T-helper 2 cell treated with Interferon-gamma antibody and Interleukin-4, amounts not matched to agents 100 ng/mL and 5 ng/mL, for 36 hours (primary cell): ENCODE measurements around the gene NPC2. TPM values are rescaled to one million over a fixed set of nuclear protein-coding genes. Genes with fewer than 3 reads are reported as not detected.

Experiments
- intact Hi-C: fragments of 100-400 bp; cut with micrococcal nuclease; formaldehyde crosslinking; loops from one replicate; pipeline ENCODE4 v1.15.1; 2023
- total RNA-seq: library from RNA; stranded (reverse); gene quantifications from 2 replicates; pipeline ENCODE4 v1.2.3, GENCODE V29; 2022

The NPC2 gene
- total RNA-seq, 1 donor from 2014 or later: 28.9 TPM

DNA sequence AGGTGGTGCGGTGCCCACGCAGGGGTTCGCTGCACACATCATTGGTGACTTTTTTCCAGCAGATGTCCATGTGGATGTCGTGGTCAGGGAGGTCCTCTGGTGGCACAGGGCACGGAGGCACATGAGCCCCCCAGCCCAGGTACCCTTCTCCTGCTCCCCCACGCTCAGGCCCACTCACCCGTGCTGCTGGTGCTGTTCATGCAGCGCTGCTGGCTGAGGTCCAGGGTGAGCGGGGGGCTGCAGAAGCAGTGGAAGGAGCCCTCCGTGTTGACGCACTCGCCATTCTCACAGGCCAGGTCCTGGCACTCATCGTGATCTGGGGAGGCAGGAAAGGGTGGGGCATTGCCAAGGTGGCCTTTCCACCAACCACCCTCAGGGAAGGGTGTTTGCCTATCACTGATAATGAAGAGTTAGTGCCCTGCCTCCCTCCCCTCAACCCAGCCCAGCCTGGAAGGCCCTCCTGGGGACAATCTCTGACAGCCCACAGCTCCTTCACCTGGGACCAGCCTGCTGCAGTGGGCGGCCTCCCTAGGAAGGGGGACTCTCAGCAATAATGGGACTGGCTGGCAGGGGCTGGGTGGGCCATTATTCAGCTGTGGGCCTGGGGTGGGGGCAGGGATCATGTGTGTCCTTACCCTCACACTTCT is 10.3 kb upstream of the NPC2 start:
- intact Hi-C loops: no loop called here

DNA sequence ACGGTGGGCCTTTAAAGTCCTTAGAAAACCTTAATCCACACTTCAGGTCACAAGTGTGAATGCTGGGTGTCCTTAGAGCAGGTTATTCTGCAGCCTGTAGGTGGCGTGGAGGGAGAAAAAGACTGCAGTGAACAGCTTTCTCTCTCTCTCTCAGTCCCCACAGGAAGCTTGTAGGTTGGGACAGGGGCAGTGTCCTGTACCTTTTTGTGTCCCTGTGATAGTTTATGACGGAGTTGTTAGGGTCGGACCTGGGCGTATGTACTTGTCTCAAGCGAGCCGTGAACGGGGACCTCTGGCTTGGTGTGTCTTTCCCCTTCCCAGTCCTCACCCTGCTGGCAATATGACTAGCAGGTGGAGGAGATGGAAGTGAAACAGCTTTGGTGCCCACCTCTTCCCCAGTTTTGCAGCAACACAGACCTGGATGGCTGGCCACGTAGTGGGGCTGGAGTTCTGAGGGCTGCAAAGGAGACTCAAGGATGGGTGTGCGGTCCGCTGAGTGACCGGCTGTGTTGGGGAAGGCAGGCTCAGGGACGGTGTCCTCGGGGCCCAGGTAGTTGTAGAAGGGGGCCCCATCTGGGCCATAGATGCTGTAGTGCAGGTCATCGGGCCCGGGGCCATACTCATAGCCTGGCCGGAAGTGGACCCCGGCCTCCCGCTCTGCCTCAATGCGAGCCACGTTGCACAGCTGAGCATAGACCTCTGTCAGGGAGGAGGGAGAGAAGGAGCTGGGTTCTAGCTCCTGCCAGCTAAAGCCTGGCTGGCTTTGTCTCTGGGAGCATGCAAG is 9.3 kb upstream of the NPC2 start:
- intact Hi-C loops: no loop called here

DNA sequence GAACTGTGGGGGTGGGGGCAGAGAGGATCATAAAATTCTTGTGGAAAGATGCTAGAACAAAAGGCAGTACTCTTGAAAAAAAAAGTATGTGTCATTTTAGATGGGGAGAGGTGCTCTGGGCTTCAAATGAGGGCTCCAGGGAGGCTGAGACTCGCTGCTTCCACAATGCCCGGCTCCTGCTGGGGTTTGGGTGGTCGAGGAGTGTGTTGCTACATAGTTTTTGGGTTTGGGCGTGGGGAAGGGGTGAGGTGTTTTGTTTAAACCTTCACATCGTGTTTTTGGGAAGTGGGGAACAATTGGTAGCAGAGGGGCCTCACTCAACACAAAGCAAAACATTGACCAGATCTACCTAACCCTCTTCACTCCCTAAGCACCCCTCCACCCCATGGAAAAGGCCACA is 8.6 kb upstream of the NPC2 start:
- intact Hi-C loops: no loop called here

DNA sequence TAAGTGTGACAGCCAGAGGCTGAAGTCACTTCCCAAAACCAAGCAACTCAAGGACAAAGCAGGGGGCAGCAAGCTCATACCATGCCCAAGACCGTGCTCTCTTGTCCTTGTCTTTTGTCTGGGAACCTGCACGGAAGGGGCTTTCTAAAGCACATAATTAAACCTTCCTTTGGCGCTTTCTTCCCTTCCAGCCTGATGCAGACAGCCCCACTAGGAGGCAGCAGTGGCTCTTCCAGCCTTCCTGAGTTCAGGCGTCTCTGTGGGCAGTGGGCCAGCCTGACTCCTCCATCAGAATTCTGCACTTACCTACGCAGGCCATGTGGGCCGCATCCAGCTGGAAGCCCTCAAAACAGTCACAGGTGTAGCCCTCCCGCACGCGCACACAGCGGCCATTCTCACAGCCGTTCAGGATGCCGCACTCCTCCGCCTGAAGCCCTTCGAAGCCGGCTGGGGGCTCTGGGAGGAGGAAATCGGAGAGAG is 8.1 kb upstream of the NPC2 start:
- intact Hi-C loops: no loop called here

DNA sequence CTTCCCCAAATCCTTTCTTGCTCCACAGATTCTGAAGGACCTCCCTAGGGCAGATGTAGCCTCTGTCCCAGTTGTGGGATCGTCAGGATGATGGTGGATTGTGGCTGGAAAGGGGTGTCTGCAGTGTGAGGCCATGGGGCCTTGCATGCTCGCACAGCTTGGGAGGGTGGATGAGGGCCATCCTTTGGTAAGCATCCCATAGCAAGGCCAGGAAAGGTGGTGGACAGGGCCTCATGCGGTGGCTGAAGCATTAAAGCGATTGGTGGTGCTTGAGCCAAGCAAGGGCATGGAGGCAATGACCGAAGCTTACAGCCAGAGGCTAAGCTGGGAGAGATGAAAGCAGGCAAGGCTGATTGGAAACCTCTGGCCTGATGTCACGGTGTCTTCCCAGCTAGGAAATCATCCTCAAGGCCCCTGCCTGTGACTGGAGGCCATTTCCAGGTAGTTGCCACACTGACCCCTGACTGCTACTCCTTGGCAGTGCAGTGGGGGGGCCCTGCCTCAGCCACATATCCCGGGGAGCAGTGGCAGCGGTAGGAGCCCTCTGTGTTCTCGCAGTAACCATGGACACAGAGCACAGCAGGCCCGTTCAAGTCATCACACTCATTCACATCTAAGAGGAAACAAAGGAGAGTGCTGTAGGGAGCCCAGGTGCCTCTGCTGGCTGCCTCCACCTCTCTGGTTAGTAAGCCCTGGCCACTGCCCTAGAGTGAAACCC is 7.5 kb upstream of the NPC2 start:
- intact Hi-C loops: no loop called here

DNA sequence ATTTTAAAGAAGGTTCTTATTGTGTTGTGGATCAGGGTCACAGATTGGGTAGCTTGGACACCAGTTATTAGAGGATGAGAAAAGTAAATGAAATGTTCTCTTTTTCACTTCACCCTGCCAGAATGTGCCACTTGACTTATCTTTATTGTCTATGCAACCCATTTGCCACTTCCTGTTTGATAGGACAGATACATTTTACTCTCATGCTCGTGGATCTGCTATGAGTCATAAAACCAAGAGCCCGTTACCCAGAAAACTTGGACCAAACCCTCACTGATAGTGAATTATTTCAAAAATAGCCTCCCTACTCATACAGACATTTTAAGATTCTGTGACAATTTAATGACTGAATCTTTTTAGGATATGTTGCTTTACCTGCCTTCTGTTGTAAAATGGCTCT is 2.3 kb upstream of the NPC2 start:
- intact Hi-C loops: no loop called here

DNA sequence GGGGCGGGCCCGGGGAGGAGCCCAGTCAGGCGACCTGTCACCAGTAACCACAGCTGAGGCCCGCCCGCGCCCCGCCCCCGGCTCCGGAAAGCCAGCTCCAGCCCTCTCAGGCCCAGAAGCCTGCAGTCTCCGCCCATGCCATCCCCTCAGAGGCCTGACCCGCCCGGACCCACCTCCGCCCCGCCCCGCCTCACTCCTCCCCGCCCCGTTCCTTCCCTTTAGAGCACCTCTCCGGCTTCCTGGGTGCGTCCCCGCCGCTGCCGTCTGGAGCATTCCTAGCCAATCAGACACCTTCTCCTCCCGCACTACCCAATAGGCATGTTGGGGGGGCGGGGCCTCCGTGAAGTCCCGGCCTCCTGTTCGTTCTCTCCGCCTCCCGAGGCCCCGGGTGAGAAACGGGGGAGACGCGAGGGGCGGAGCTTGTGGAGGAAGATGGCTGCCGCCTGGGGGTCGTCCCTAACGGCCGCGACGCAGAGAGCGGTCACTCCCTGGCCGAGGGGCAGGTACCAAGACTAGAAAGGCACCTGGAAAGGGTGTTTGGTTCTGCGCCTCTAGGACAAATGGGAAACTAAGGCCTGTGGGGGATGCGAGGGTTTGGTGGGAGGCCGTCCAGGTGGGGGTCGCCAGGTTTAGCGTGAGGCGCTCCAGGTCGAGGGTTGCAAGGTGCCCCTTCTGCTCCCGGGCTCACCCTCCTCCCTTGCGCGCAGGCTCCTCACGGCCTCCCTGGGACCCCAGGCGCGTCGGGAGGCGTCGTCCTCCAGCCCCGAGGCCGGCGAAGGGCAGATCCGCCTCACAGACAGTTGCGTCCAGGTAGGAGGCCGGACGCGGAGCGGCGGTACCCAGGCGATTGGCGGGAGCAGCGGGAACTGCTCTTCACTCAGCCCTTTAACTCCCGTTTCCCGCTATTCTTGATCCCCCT is 497 bp upstream of the NPC2 start, which contains the start of gene ISCA2:
Gene ISCA2 (plus strand): TSS at position 423 of the 919 bp plus-strand sequence. CDS start 10 bp downstream, at position 433.
- intact Hi-C loops: loop anchor here (1.0 to 2.0 kb wide), 6 partner anchors 131 to 509 kb away; partner anchors contain the start of genes ALDH6A1, AREL1, BBOF1 and EIF2B2

DNA sequence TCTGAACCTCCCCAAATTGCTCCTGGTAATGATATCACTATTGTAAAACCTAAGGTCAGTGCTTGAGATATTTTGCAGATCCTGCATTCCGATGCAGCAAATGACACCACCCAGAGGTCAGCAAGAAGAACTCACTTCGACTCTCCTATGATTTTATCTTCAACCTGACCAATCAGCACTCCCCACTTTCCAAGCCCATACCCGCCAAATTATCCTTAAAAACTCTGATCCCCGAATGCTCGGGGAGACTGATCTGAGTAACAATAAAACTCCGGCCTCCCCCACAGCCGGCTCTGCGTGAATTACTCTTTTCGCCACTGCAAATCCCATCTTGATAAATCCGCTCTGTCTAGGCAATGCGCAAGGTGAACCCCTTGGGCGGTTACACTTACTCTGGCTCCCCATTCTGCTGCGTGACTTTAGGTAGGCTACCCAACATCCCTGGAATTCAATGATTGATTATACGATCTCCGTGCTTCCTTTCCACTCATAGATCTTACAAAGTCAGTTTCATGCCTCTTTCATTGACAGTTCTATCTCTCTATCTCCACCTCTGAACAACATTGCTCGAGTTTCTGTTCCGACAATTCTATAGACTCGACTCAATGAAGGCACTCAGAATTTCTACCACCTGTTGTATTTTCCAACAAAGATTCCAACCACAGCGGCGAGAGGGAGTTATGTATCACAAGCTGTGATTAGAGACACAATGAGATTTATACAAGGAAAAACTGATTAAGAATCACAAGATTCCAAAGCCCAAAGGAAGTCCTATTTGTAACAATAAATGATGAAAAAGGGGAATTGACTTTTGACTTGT is 939 bp downstream of the NPC2 start:
- intact Hi-C loops: loop anchor here (1.0 to 2.0 kb wide), 3 partner anchors 91 to 473 kb away; partner anchors contain the start of genes AREL1, BBOF1, ENTPD5 and FCF1

DNA sequence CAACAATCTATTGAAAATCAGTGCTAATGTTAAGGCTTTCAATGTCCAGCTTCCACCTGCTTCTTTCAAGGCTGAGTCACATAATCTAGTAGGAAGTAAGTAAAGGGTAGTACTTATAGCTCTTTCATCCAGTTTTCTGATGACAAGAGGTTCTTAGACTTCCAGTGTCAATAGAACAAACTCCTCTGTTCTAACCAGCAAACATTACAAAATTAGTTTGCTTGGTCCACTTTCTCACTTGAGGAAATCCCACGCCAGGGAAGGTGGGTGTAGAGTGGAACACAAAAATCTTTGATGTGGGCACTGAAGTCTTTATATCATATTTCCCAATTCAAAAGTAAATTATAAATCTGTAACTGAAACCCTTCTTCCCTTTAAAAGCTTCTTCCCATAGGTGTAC is 2.6 kb downstream of the NPC2 start:
- intact Hi-C loops: no loop called here

DNA sequence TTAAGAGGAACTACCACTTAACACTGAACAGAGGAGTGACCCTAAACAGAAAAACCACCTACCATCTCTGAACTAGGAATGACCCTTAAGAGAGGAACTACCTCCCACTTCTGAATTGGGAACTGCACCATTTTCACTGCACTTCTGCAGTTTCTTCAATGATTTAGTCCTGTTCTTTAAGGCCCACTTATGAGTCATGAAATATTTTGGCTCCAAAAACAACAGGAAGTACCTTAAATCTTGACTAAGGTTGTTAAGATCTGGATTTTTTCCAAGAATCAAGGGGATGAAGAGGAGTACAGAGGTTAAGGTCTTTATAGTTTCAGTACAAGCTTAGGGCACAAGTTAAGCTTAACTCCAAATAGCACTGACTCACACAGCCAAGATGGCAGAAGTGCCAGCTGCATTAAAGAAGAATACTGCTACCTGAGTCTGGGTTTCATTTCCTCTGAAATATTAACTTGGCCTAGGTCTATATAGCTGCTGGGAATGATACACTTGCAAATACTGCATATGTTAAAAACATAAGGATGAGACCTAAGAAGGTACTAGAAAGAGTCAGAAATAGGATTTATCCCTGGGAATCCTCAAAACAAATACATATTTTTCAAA is 4.2 kb downstream of the NPC2 start:
- intact Hi-C loops: no loop called here

DNA sequence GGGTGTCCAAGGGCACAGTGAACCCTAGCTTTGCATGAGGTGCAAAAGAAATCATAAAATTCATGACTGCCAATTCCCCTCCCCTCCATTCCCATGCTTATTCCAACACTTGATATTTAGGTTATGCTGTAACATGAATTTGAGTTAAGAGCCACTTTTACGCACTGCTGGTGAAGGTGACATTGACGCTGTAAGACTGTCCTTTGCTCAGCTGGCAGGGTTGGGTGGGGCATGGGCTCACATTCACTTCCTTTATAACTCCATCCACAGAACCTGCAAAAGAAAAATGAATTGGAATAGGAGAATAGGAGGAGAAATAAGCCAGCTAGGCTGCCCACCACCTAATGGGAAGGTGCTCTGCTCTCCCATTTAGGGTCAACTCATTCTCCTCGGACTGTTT is 6.9 kb downstream of the NPC2 start:
- intact Hi-C loops: no loop called here

DNA sequence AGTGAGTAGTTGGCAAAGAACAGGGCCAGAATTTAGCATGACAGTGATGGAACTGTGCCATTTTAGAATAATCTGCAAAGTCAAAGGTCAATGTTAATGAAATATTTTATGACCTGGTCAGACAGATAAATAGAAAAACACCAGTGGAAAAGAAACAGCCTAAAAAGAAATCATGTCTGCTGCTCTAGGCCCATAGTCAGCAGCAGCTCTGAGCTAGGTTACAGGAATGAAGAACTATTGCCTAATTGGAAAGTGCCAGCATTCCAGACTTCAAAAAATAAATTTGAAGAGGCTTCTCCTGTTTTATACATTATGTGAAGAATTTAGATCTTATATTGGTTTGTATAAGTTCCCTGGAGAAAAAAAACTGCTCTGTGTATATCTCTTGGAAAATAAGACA is 9.8 kb downstream of the NPC2 start:
- intact Hi-C loops: no loop called here

DNA sequence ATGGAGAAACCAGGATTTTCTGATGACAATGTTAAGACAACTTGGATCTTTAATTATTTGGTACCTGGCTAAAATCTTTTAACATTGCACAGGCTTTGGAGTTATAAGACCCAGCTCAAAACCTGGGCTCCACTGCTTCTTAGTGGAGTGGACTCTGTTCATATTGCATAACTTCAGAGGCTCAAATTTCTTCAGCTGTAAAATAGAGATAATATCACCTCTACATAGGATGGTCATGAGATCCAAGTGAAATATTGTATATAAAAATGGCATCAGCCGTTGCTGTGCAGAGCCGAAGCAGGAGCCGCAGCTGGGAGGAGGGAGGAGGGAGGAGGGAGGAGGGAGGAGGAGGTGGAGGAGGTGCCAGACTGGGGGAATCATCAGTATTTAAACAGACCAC is 10.5 kb downstream of the NPC2 start:
- intact Hi-C loops: no loop called here

DNA sequence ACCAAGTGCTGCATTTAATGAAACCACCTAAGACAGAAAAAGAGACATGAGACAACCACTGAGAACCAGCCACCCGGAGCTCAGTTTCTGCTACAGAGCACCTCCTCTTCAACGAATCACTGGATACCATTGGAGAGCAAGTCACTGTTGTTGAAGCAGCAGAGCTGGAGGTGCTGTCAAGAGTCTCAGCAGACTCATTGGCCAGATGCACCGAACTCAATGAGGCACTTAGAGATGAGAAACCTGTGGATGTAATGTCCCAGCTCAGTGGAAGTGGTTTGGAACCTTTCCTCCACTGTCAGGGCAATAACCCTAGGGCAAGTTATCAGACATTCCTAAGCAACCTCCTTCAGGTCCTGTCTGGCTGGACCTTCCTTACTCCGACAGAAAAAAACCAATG is 13.1 kb downstream of the NPC2 start:
- intact Hi-C loops: no loop called here

DNA sequence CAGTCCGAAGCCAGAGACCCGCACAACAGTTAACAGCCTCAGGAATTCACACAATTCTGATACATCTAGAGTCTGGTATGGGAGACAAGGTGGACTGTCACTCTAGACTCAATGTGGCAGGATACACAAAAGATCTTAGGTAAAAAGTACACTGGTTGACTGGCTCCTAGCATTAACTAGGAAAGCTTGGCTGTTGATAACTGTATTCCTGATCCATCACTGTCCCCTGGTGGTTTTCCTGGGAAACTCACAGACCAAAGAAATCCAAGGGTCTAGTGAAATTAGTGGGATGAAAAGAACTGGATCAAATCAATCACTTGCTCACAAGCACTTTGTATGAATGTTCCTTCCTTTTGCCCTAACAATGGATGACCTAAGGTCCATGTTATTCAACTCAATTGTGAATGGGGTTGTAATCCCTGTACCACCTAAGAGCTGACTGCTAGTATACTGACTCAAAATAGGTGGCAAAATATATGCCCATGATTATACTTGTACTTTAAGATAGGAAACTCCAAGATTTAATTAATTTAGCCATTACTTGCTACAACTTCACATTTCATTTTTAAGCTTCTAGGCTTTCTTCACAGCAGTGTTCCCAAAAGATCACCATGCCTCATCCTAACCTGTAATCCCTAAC is 14.0 kb downstream of the NPC2 start:
- intact Hi-C loops: no loop called here

DNA sequence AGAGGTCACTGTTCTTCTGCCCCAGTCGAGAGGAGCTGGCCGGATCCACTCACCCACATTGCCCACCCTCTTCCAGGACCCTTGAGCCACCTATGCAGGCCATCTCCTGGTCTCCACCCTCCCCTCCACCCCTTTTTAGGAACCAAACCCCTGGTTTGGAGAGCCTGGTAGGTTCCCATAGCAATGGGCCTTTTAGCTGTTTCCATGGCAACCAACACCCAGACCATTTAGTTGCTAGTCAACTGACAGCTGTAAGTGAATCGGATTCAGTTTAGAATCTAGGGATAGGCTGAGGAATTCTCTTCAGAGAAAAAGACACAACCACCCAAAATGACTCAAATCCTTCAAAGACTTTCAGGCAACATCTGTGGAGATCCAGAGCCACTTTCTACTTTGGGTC is 16.5 kb downstream of the NPC2 start:
- intact Hi-C loops: no loop called here

DNA sequence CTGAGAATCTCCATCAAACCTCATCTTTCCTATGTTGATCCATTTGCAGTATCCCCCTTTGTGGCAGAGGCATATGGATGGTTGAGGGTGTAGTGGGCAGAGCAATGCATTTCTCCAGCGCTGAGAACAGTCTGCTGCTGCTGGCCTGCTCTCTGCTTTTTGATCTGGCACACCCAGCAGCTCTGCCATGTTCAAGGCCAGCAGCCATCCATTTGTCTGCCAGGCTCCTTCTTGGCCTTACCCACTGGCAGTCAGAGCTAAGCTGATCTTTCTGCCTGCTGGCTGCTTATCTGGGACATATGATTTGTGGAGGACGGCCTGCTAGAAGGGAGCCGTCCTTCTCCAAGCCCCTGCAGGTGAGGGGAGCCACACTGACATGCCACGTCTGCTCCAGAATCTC is 17.0 kb downstream of the NPC2 start:
- intact Hi-C loops: no loop called here

DNA sequence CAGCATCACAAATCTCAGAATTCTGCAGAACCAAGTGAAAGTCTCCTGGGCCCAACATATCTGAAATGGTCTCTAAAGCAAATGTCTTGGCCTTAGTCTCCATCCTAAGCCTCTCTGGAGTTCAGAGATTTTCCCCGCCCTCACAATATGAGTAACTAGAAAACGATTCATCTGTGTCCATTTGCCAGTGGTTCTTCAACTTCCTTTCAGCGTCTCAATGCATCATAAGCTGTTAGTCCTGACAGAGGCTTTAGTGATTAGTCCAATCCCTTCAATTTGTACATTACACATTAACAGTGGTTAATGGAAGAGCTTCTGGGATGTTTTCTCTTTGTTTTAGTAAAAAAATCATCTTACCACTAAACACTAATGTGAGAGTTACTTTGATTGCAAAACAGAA is 17.4 kb downstream of the NPC2 start:
- intact Hi-C loops: no loop called here

DNA sequence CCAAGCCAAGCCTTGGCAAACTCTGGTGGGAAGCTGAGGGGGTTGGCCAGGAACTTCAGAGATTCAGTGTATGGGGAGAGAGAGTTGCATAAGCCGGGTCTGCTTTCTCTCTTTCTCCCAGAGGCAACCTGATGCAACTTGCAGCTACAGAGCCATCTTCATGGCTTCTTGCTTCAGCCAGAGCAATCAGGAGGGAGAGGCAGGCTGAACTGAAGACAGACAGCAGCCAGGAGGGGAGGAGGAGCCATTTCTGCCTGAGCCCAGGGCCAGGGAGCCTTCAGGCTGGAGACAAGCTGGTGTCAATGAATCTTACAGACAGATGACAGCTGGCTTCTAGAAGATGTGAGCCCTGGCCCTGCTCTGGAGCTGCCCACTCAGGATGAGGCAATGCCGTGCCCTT is 18.7 kb downstream of the NPC2 start:
- intact Hi-C loops: no loop called here
